HEK293T (cell line): ENCODE results near the gene CNTLN.

Experiments used
- BHLHE40 ChIP-seq: fragments of 450-650 bp; IDR thresholded peaks from 2 replicates; pipeline ENCODE4 v1.6.1; 2016; ENCODE audit warnings: mild to moderate bottlenecking, moderate library complexity, borderline replicate concordance
- FOXA1 ChIP-seq: fragments of 450-650 bp; IDR thresholded peaks from 2 replicates; pipeline ENCODE4 v1.6.1; 2016; ENCODE audit warnings: mild to moderate bottlenecking
- HDGF ChIP-seq: fragments of 450-650 bp; IDR thresholded peaks from 2 replicates; pipeline ENCODE4 v1.6.1; 2017; ENCODE audit warnings: antibody characterized with exemption, borderline replicate concordance
- NFRKB ChIP-seq: fragments of 450-650 bp; IDR thresholded peaks from 2 replicates; pipeline ENCODE4 v1.6.1; 2016; ENCODE audit warnings: mild to moderate bottlenecking, moderate library complexity
- SP1 ChIP-seq: fragments of 450-650 bp; IDR thresholded peaks from 2 replicates; pipeline ENCODE4 v1.6.1; 2017
- ZNF384 ChIP-seq: fragments of 450-650 bp; IDR thresholded peaks from 2 replicates; pipeline ENCODE4 v1.6.1; 2016
- TF ChIP-seq, protein P1 (sequence below): fragments of 450-650 bp; IDR thresholded peaks from 2 replicates; pipeline ENCODE4 v1.6.1; 2016

DNA sequence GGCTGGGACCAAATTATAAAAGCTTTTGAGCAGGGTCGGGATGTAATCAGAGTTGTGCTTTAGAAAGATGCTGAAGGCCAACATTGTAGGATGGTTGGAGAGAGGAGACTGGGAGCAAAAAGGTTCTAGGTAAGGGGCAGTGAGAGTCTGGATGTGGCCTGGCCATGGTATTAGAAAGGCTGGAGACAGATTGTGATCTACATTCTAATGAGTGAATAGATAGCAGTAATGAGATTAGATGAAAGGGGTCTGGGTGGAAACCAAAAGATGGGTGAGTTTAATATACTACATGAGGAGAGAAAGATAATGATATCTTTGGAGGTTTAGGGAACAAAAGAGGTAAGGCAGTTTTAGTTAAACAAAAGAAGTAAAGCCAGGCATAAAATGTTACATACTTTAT, 355.3 kb downstream of the CNTLN start:
- TF ChIP-seq HDGF (no peak), SP1 (no peak), ZNF384 (no peak), FOXA1 (no peak), BHLHE40 (no peak), NFRKB (no peak)
- TF ChIP-seq, protein P1, sequence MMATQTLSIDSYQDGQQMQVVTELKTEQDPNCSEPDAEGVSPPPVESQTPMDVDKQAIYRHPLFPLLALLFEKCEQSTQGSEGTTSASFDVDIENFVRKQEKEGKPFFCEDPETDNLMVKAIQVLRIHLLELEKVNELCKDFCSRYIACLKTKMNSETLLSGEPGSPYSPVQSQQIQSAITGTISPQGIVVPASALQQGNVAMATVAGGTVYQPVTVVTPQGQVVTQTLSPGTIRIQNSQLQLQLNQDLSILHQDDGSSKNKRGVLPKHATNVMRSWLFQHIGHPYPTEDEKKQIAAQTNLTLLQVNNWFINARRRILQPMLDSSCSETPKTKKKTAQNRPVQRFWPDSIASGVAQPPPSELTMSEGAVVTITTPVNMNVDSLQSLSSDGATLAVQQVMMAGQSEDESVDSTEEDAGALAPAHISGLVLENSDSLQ = no peak
